B cell (primary cell): ENCODE results near the gene CIT. TPM values are rescaled to one million over a fixed set of nuclear protein-coding genes. Genes with fewer than 3 reads are reported as not detected.

ENCODE experiments used
- ATAC-seq: fragments of 200-7000 bp; cut with Tn5 transposase; one replicate; pipeline ENCODE4 v1.10.0; 2021; ENCODE audit warnings: low read depth, mild to moderate bottlenecking, moderate number of reproducible peaks, moderate library complexity
- CTCF ChIA-PET: fragments of 350-600 bp; sonication (Branson Sonifier 250); formaldehyde crosslinking; loops from one replicate; lab custom pipeline; 2021; ENCODE audit warnings: antibody characterized with exemption, inconsistent platforms; lab: Charles Lee
- POLR2A ChIA-PET: fragments of 350-600 bp; sonication (Branson Sonifier 250); formaldehyde crosslinking; loops from one replicate; lab custom pipeline; 2021; ENCODE audit warnings: antibody characterized with exemption; lab: Charles Lee
- DNase-seq: peaks from one replicate; pipeline ENCODE4 v3.0.0; 2013
- H2AFZ ChIP-seq: 2 replicates; pipeline ENCODE4 v1.6.1; 2012; ENCODE audit warnings: mild to moderate bottlenecking, low read depth, low read length; ENCODE audit not compliant: insufficient read depth, poor library complexity, severe bottlenecking
- H3K27ac ChIP-seq, 2 donors: 1 replicate in 1 of 2; 2 replicates in 1 of 2; pipeline ENCODE4 v1.5.1; 2012 to 2013; ENCODE audit warnings: low read length in 2 of 2, mild to moderate bottlenecking in 2 of 2, moderate library complexity in 1 of 2
- H3K27me3 ChIP-seq, 4 experiments: fragments of 200-600 bp in 1 of 4; sonication (generic) in 1 of 4; replicated peaks in 1 of 4; 1 replicate in 2 of 4; 2 replicates in 2 of 4; pipeline versions ENCODE4 v1.6.1 to v1.7.0; 2013 to 2016; ENCODE audit warnings: low read length in 3 of 4, mild to moderate bottlenecking in 2 of 4, mixed read lengths in 1 of 4, moderate library complexity in 1 of 4; ENCODE audit not compliant: insufficient read depth in 4 of 4, control insufficient read depth in 3 of 4; ENCODE audit errors: control extremely low read depth in 1 of 4
- H3K36me3 ChIP-seq, 2 experiments: replicated peaks in 1 of 2; 1 replicate in 1 of 2; 2 replicates in 1 of 2; pipeline versions ENCODE4 v1.6.1 to v1.7.1; 2013; ENCODE audit warnings: low read length in 1 of 2; ENCODE audit not compliant: insufficient read depth in 2 of 2, control insufficient read depth in 1 of 2; ENCODE audit errors: control extremely low read depth in 1 of 2, extremely low read depth in 1 of 2
- H3K4me1 ChIP-seq, 2 donors: fragments of 200-600 bp in 1 of 2; sonication (generic) in 1 of 2; 1 replicate in 1 of 2; 2 replicates in 1 of 2; pipeline versions ENCODE4 v1.5.1 to v1.6.1; 2013 to 2017; ENCODE audit warnings: low read length in 2 of 2; ENCODE audit not compliant: control insufficient read depth in 2 of 2, insufficient read depth in 2 of 2
- H3K4me2 ChIP-seq: replicated peaks from 2 replicates; pipeline ENCODE3; 2012; ENCODE audit warnings: mild to moderate bottlenecking, low read depth, low read length; ENCODE audit not compliant: poor library complexity, severe bottlenecking
- H3K4me3 ChIP-seq, 5 experiments: fragments of 200-600 bp in 1 of 5; sonication (generic) in 1 of 5; 1 replicate in 3 of 5; 2 replicates in 2 of 5; pipeline versions ENCODE4 v1.5.1 to v1.7.0; 2011 to 2016; ENCODE audit warnings: low read length in 4 of 5, mild to moderate bottlenecking in 4 of 5, low read depth in 2 of 5, control low read depth in 1 of 5, moderate library complexity in 1 of 5; ENCODE audit not compliant: insufficient read depth in 1 of 5; ENCODE audit errors: control extremely low read depth in 1 of 5, extremely low read depth in 1 of 5
- H3K79me2 ChIP-seq: fragments of 200-600 bp; sonication (generic); one replicate; pipeline ENCODE4 v1.6.0; 2016; ENCODE audit warnings: low read length; ENCODE audit not compliant: control insufficient read depth, insufficient read depth
- H3K9ac ChIP-seq: fragments of 200-600 bp; sonication (generic); 2 replicates; pipeline ENCODE4 v1.6.1; 2017; ENCODE audit warnings: mild to moderate bottlenecking, low read length, moderate library complexity
- H3K9me3 ChIP-seq, 3 donors: one replicate each; pipeline versions ENCODE4 v1.6.1 to v1.7.1; 2013; ENCODE audit warnings: low read length in 2 of 3; ENCODE audit not compliant: control insufficient read depth in 2 of 3, insufficient read depth in 1 of 3; ENCODE audit errors: control extremely low read depth in 1 of 3
- H4K20me1 ChIP-seq: 2 replicates; pipeline ENCODE4 v1.6.0; 2012; ENCODE audit warnings: mild to moderate bottlenecking, low read length; ENCODE audit not compliant: insufficient read depth, control insufficient read depth, poor library complexity, severe bottlenecking
- H3K27ac Mint-ChIP-seq: one replicate; pipeline ENCODE4 v1.8.0; 2021; ENCODE audit warnings: mixed read lengths
- H3K27me3 Mint-ChIP-seq: one replicate; pipeline ENCODE4 v1.8.0; 2021; ENCODE audit warnings: mixed read lengths
- H3K4me1 Mint-ChIP-seq: one replicate; pipeline ENCODE4 v1.8.0; 2021; ENCODE audit warnings: mixed read lengths
- H3K4me3 Mint-ChIP-seq: one replicate; pipeline ENCODE4 v1.8.0; 2021; ENCODE audit warnings: mixed read lengths
- H3K9me3 Mint-ChIP-seq: one replicate; pipeline ENCODE4 v1.8.0; 2022; ENCODE audit warnings: mixed read lengths; ENCODE audit not compliant: insufficient read depth
- EZH2 ChIP-seq: IDR thresholded peaks from 2 replicates; pipeline ENCODE4 v1.6.1; 2012; ENCODE audit warnings: borderline replicate concordance, low read depth, mild to moderate bottlenecking, moderate library complexity, low read length; ENCODE audit not compliant: insufficient read depth, poor library complexity, severe bottlenecking
- WGBS: methylation state at CpG from one replicate; pipeline ENCODE4 v1.1.5; 2013; ENCODE audit warnings: missing lambda C conversion rate; ENCODE audit not compliant: insufficient coverage; 5-methylcytosine and 5-hydroxymethylcytosine counted together
- intact Hi-C: fragments of 100-400 bp; cut with micrococcal nuclease; formaldehyde crosslinking; loops from one replicate; pipeline ENCODE4 v1.10.0; 2022
- polyA plus RNA-seq: library from polyadenylated mRNA; depleted of rRNA; stranded (reverse); fragments of >200 nt; gene quantifications from 2 replicates; pipeline ENCODE4 v1.2.3, GENCODE V29; 2012
- total RNA-seq, 2 donors: library from RNA; stranded (reverse); fragments of 120-200 nt in 1 of 2; gene quantifications; 1 replicate in 1 of 2; 2 replicates in 1 of 2; pipeline versions ENCODE4 v1.2.3 to v1.2.4, GENCODE V29; 2013 to 2022
- TF ChIP-seq, protein P1 (sequence below): fragments of 200-600 bp; IDR thresholded peaks from one replicate; pipeline ENCODE4 v1.8.0; 2022; ENCODE audit warnings: antibody characterized with exemption, mild to moderate bottlenecking

The CIT gene
- total and polyA plus RNA-seq, 2 donors (not counting 1 experiment from before 2014, with no cell fraction given), result 1.4 to 6.1 TPM

DNA sequence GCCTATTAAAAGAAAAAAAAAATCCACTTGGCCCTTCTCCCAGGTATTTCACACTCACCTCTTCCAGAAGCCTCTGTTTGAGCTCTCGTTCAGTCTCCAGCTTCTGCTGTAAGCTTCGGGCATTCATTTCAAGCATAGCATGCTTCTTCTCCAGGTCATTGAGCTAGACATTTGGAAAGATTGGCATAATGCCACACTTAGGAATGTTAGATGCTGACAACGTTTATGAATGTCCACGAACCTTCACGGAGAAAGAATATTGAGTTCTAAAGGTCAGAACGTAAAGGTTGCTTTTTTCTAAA lies 148.7 kb downstream of the CIT start:
- no peaks in the 10 kb centered on the region for H3K27me3 Mint-ChIP-seq
- H3K4me1 ChIP-seq, result no peaks in the 10 kb centered on the region
- H3K4me3 Mint-ChIP-seq, result no peak overlapping the region
- no peaks in the 10 kb centered on the region for H4K20me1 ChIP-seq
- no peaks in the 10 kb centered on the region for H3K9me3 ChIP-seq
- ChIA-PET POLR2A (no interaction called here), CTCF (no interaction called here)
- no peak overlapping the region for H3K27ac Mint-ChIP-seq
- no peak overlapping the region for H2AFZ ChIP-seq
- H3K36me3 ChIP-seq, result peaks cover 0 to 3% of the 10 kb centered on the region in 2 experiments
- 98% methylated on average over 6 of the region's 6 CpGs for whole genome bisulfite sequencing
- TF ChIP-seq, protein P1, sequence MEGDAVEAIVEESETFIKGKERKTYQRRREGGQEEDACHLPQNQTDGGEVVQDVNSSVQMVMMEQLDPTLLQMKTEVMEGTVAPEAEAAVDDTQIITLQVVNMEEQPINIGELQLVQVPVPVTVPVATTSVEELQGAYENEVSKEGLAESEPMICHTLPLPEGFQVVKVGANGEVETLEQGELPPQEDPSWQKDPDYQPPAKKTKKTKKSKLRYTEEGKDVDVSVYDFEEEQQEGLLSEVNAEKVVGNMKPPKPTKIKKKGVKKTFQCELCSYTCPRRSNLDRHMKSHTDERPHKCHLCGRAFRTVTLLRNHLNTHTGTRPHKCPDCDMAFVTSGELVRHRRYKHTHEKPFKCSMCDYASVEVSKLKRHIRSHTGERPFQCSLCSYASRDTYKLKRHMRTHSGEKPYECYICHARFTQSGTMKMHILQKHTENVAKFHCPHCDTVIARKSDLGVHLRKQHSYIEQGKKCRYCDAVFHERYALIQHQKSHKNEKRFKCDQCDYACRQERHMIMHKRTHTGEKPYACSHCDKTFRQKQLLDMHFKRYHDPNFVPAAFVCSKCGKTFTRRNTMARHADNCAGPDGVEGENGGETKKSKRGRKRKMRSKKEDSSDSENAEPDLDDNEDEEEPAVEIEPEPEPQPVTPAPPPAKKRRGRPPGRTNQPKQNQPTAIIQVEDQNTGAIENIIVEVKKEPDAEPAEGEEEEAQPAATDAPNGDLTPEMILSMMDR, result no peak
- TF ChIP-seq EZH2, result no peak
- no peak overlapping the region for H3K4me3 ChIP-seq
- no peak overlapping the region for H3K4me2 ChIP-seq
- no peak overlapping the region for H3K9ac ChIP-seq
- DNase-seq (no peak), ATAC-seq (no peak)
- intact Hi-C loops, result no loop called here
- H3K9me3 Mint-ChIP-seq, result no peaks in the 10 kb centered on the region
- peaks cover 10% of the 10 kb centered on the region for H3K4me1 Mint-ChIP-seq
- no peak overlapping the region for H3K27ac ChIP-seq
- no peaks in the 10 kb centered on the region for H3K27me3 ChIP-seq
- H3K79me2 ChIP-seq, result no peaks in the 10 kb centered on the region

DNA sequence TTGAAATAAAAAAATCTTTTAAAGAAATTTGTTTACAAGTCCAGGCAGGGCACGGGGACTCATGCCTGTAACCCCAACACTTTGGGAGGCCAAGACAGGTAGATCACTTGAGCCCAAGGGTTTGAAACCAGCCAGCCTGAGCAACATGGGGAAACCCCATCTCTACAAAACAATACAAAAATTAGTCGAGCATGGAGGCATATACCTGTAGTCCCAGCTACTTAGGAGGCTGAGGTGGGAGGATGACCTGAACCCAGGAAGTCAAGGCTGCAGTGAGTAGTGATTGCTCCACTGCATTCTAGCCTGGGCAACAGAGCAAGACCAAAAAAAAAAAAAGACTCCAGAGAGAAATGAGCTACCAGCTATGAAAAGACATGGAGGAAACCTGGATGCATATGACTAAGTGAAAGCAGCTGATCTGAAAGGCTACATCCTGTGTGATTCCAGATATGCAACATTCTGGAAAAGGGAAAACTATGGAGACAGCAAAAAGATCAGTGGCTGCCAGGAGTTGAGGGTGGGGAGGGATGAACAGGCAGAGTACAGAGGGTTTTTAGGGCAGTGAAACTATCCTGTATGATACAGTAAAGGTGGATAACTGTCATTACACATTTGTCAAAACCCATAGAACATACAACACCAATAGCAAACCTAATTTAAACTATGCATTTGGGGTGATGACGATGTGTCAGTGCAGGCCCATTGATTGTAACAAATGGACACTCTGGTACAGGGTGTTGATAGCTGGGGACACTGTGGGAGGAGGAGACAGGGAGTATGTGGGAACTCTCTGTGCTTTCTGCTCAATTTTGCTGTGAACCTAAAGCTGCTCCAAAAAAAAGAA lies 149.3 kb downstream of the CIT start:
- Histone ChIP-seq H3K79me2 (no peaks in the 10 kb centered on the region), H3K9ac (no peak overlapping the region), H3K27me3 (no peaks in the 10 kb centered on the region), H3K36me3 (peaks cover 0 to 3% of the 10 kb centered on the region in 2 experiments), H4K20me1 (no peaks in the 10 kb centered on the region), H2AFZ (no peak overlapping the region), H3K9me3 (no peaks in the 10 kb centered on the region), H3K4me3 (no peak overlapping the region), H3K4me1 (no peaks in the 10 kb centered on the region), H3K27ac (no peak overlapping the region), H3K4me2 (no peak overlapping the region)
- peaks cover 10% of the 10 kb centered on the region for H3K4me1 Mint-ChIP-seq
- TF ChIP-seq, protein P1, result no peak
- TF ChIP-seq EZH2, result no peak
- H3K4me3 Mint-ChIP-seq, result no peak overlapping the region
- DNase-seq (no peak), ATAC-seq (no peak)
- intact Hi-C loops, result no loop called here
- ChIA-PET CTCF (no interaction called here), POLR2A (no interaction called here)
- H3K27ac Mint-ChIP-seq, result no peak overlapping the region
- 78% methylated on average over 1 of the region's 3 CpGs for WGBS
- H3K27me3 Mint-ChIP-seq, result no peaks in the 10 kb centered on the region
- H3K9me3 Mint-ChIP-seq, result no peaks in the 10 kb centered on the region
